IMR-90 (cell line): ENCODE measurements around the gene KIF25. TPM values are rescaled to one million over a fixed set of nuclear protein-coding genes. Genes with fewer than 3 reads are reported as not detected.

ENCODE experiments used
- ATAC-seq: fragments of 200-7000 bp; cut with Tn5 transposase; 2 replicates; pipeline ENCODE4 v1.9.1; 2020; ENCODE audit warnings: low read depth, mild to moderate bottlenecking, moderate library complexity
- BruUV-seq: library from RNA; stranded (reverse); fragments of 400-500 nt; replicated peaks from 2 replicates; lab custom pipeline; 2021; lab: Mats Ljungman, UMichigan
- CTCF ChIA-PET: fragments of 300-600 bp; formaldehyde crosslinking; extraction: SDS; loops from one replicate; lab custom pipeline; 2021; ENCODE audit warnings: antibody characterized with exemption; lab: Yijun Ruan, JAX
- POLR2A ChIA-PET: fragments of 300-600 bp; sonication (Branson Sonifier 250); formaldehyde crosslinking; loops from one replicate; lab custom pipeline; 2022; ENCODE audit warnings: antibody characterized with exemption; ENCODE audit not compliant: unreplicated experiment; lab: Charles Lee
- DNase-seq: peaks from one replicate; pipeline ENCODE4 v3.0.0; 2013
- H2AFZ ChIP-seq: replicated peaks from 2 replicates; pipeline ENCODE3; 2013; ENCODE audit warnings: low read length, mild to moderate bottlenecking; ENCODE audit not compliant: poor library complexity
- H2AK5ac ChIP-seq: 2 replicates; pipeline ENCODE4 v1.6.1; 2013; ENCODE audit warnings: low read depth, low read length, inconsistent platforms
- H2AK9ac ChIP-seq: replicated peaks from 2 replicates; pipeline ENCODE3; 2013; ENCODE audit warnings: mild to moderate bottlenecking, low read depth, low read length, moderate library complexity; ENCODE audit not compliant: poor library complexity
- H2BK120ac ChIP-seq: 2 replicates; pipeline ENCODE4 v1.6.1; 2013; ENCODE audit warnings: low read depth, low read length, inconsistent platforms
- H2BK15ac ChIP-seq: 3 replicates; pipeline ENCODE4 v1.6.1; 2013; ENCODE audit warnings: low read depth, low read length, inconsistent platforms
- H2BK20ac ChIP-seq: 2 replicates; pipeline ENCODE4 v1.6.1; 2013; ENCODE audit warnings: low read depth, mild to moderate bottlenecking, inconsistent platforms, low read length, moderate library complexity
- H2BK5ac ChIP-seq: 2 replicates; pipeline ENCODE4 v1.6.1; 2013; ENCODE audit warnings: mild to moderate bottlenecking, low read depth, low read length, inconsistent platforms; ENCODE audit not compliant: poor library complexity, severe bottlenecking
- H3K14ac ChIP-seq: replicated peaks from 2 replicates; pipeline ENCODE4 v1.6.1; 2013; ENCODE audit warnings: low read depth, low read length, inconsistent platforms
- H3K18ac ChIP-seq: 2 replicates; pipeline ENCODE4 v1.6.1; 2013; ENCODE audit warnings: low read depth, low read length, control low read depth
- H3K23ac ChIP-seq: 2 replicates; pipeline ENCODE4 v1.6.1; 2013; ENCODE audit warnings: low read depth, low read length, inconsistent platforms
- H3K27ac ChIP-seq: 2 replicates; pipeline ENCODE4 v1.5.1; 2013; ENCODE audit warnings: mild to moderate bottlenecking, control low read depth, low read length; ENCODE audit not compliant: insufficient read depth
- H3K27me3 ChIP-seq: 2 replicates; pipeline ENCODE4 v1.6.1; 2013; ENCODE audit warnings: low read length; ENCODE audit not compliant: control insufficient read depth, insufficient read depth
- H3K36me3 ChIP-seq: 2 replicates; pipeline ENCODE4 v1.6.1; 2013; ENCODE audit warnings: low read length, mixed read lengths; ENCODE audit not compliant: control insufficient read depth, insufficient read depth
- H3K4ac ChIP-seq: 2 replicates; pipeline ENCODE4 v1.6.1; 2013; ENCODE audit warnings: low read depth, low read length, inconsistent platforms
- H3K4me1 ChIP-seq: 2 replicates; pipeline ENCODE4 v1.6.1; 2013; ENCODE audit warnings: low read length, mixed read lengths; ENCODE audit not compliant: control insufficient read depth, insufficient read depth
- H3K4me2 ChIP-seq: 2 replicates; pipeline ENCODE4 v1.6.1; 2013; ENCODE audit warnings: low read depth, mild to moderate bottlenecking, control low read depth, low read length, moderate library complexity
- H3K4me3 ChIP-seq: 2 replicates; pipeline ENCODE4 v1.5.1; 2013; ENCODE audit warnings: low read depth, mild to moderate bottlenecking, control low read depth, low read length, moderate library complexity; ENCODE audit not compliant: insufficient read depth
- H3K56ac ChIP-seq: 2 replicates; pipeline ENCODE4 v1.6.1; 2013; ENCODE audit warnings: low read length, inconsistent platforms; ENCODE audit not compliant: insufficient read depth; ENCODE audit errors: extremely low read depth
- H3K79me1 ChIP-seq, 2 experiments: 2 replicates each; pipeline ENCODE4 v1.6.1; 2013; ENCODE audit warnings: low read length in 2 of 2, inconsistent platforms in 1 of 2, low read depth in 1 of 2
- H3K9ac ChIP-seq: 2 replicates; pipeline ENCODE4 v1.6.1; 2013; ENCODE audit warnings: low read depth, low read length, control low read depth
- H3K9me1 ChIP-seq: 2 replicates; pipeline ENCODE4 v1.6.1; 2013; ENCODE audit warnings: low read length, inconsistent platforms; ENCODE audit not compliant: insufficient read depth
- H3K9me3 ChIP-seq: 2 replicates; pipeline ENCODE4 v1.6.1; 2013; ENCODE audit warnings: low read length; ENCODE audit not compliant: control insufficient read depth, insufficient read depth
- H4K20me1 ChIP-seq: 2 replicates; pipeline ENCODE4 v1.6.1; 2013; ENCODE audit warnings: low read length, inconsistent platforms; ENCODE audit not compliant: insufficient read depth
- H4K5ac ChIP-seq: 2 replicates; pipeline ENCODE4 v1.6.1; 2013; ENCODE audit warnings: mild to moderate bottlenecking, low read depth, low read length, control low read depth
- H4K8ac ChIP-seq, 2 experiments: 2 replicates each; pipeline ENCODE4 v1.6.1; 2013; ENCODE audit warnings: low read depth in 2 of 2, low read length in 2 of 2, control low read depth in 1 of 2, inconsistent platforms in 1 of 2
- H4K91ac ChIP-seq: 2 replicates; pipeline ENCODE4 v1.6.1; 2013; ENCODE audit warnings: low read depth, low read length, inconsistent platforms; ENCODE audit not compliant: insufficient read depth
- CEBPB ChIP-seq: IDR thresholded peaks from 2 replicates; pipeline ENCODE4 v1.6.1; 2012; ENCODE audit warnings: low read depth, low read length, improper control_type of control experiment
- CHD1 ChIP-seq: IDR thresholded peaks from 2 replicates; pipeline ENCODE4 v1.6.1; 2012; ENCODE audit warnings: low read depth, low read length, improper control_type of control experiment
- FOS ChIP-seq: fragments of 150-350 bp; IDR thresholded peaks from 2 replicates; pipeline ENCODE4 v1.6.1; 2016; ENCODE audit warnings: low read depth, low read length
- MAFK ChIP-seq: IDR thresholded peaks from 2 replicates; pipeline ENCODE4 v1.6.1; 2012; ENCODE audit warnings: low read depth, low read length, improper control_type of control experiment
- MAZ ChIP-seq: IDR thresholded peaks from 2 replicates; pipeline ENCODE4 v1.6.1; 2012; ENCODE audit warnings: low read depth, mild to moderate bottlenecking, low read length, improper control_type of control experiment, moderate library complexity, borderline replicate concordance
- MXI1 ChIP-seq: IDR thresholded peaks from 2 replicates; pipeline ENCODE4 v1.6.1; 2012; ENCODE audit warnings: low read depth, mild to moderate bottlenecking, low read length, moderate library complexity, borderline replicate concordance
- NFE2L2 ChIP-seq: fragments of 150-350 bp; IDR thresholded peaks from 2 replicates; pipeline ENCODE4 v1.6.1; 2016; ENCODE audit warnings: low read depth, mild to moderate bottlenecking, low read length
- POLR2A ChIP-seq: IDR thresholded peaks from 2 replicates; pipeline ENCODE4 v1.6.1; 2012; ENCODE audit warnings: mild to moderate bottlenecking, low read depth, low read length
- RAD21 ChIP-seq: IDR thresholded peaks from 2 replicates; pipeline ENCODE4 v1.6.1; 2012; ENCODE audit warnings: low read length, improper control_type of control experiment
- RFX5 ChIP-seq: IDR thresholded peaks from 2 replicates; pipeline ENCODE4 v1.8.0; 2012; ENCODE audit warnings: low read depth, mild to moderate bottlenecking, low read length, moderate library complexity
- SMC3 ChIP-seq: fragments of 150-350 bp; IDR thresholded peaks from 2 replicates; pipeline ENCODE4 v1.6.1; 2016; ENCODE audit warnings: low read depth, mild to moderate bottlenecking, antibody characterized with exemption, low read length, moderate library complexity
- USF2 ChIP-seq: fragments of 150-350 bp; IDR thresholded peaks from 2 replicates; pipeline ENCODE4 v1.6.1; 2017; ENCODE audit warnings: mild to moderate bottlenecking, antibody characterized with exemption, low read length, low read depth
- WGBS, 2 experiments: methylation state at CpG; one replicate each; pipeline versions ENCODE4 v1.1.5 to v1.1.7; 2013; ENCODE audit warnings: missing lambda C conversion rate in 2 of 2; ENCODE audit not compliant: insufficient read length in 1 of 2; ENCODE audit errors: extremely low coverage in 2 of 2; 5-methylcytosine and 5-hydroxymethylcytosine counted together
- dilution Hi-C: fragments of 300-500 bp; cut with HindIII; formaldehyde crosslinking; loops from one replicate; pipeline ENCODE4 v1.14.3; 2018; ENCODE audit warnings: low sequenced_read_pairs; ENCODE audit not compliant: unreplicated experiment
- in situ Hi-C: fragments of 300-500 bp; cut with MboI; formaldehyde crosslinking; loops from 3 replicates; pipeline ENCODE4 v1.14.3; 2019; ENCODE audit warnings: low sequenced_read_pairs, inconsistent platforms, mixed read lengths
- intact Hi-C: fragments of 100-400 bp; cut with micrococcal nuclease; formaldehyde crosslinking; loops from 2 replicates; pipeline ENCODE4 v1.10.0; 2022
- polyA plus RNA-seq, 3 experiments: library from polyadenylated mRNA; depleted of rRNA; stranded (reverse); fragments of >200 nt; gene quantifications; 2 replicates each; pipeline ENCODE4 v1.2.3, GENCODE V29; 2012; ENCODE audit warnings: low replicate concordance in 1 of 3
- total RNA-seq: library from RNA; depleted of rRNA; stranded (reverse); fragments of >200 nt; gene quantifications from 2 replicates; pipeline ENCODE4 v1.2.3, GENCODE V29; 2012

KIF25 gene
- total and polyA plus RNA-seq, 2 of the 4 experiments (the other 2 are of a cell fraction): not detected

GRCh38 chr6:168004945-168005344 is 7.5 kb downstream of the KIF25 start:
- H4K5ac ChIP-seq: no peak overlapping the region
- no TSS peak for BruUV-seq

More at GRCh38 chr6:168004945-168005344, 7.5 kb downstream of the KIF25 start:
- ChIA-PET CTCF (no interaction called here), POLR2A (no interaction called here)
- Histone ChIP-seq H3K4me3 (no peak overlapping the region), H2BK15ac (no peak overlapping the region), H2AFZ (no peak overlapping the region), H3K27me3 (peaks cover 5% of the 10 kb centered on the region), H3K27ac (no peak overlapping the region), H4K20me1 (no peaks in the 10 kb centered on the region), H3K56ac (no peak overlapping the region), H2BK120ac (no peak overlapping the region), H3K23ac (no peak overlapping the region), H2BK20ac (no peak overlapping the region), H4K8ac (no peak overlapping the region), H4K91ac (no peak overlapping the region), H3K4me2 (no peak overlapping the region), H3K9me3 (no peaks in the 10 kb centered on the region), H2AK9ac (no peak overlapping the region), H3K14ac (no peak overlapping the region), H3K79me1 (no peaks in the 10 kb centered on the region), H3K9ac (no peak overlapping the region), H3K36me3 (no peaks in the 10 kb centered on the region), H3K9me1 (0 out of 2 replicates have a peak, but pooled peaks cover 3% of the 10 kb centered on the region), H2AK5ac (peak overlapping the region; percentile 19; the same call in 1 of the 2 replicates), H3K4me1 (no peaks in the 10 kb centered on the region), H2BK5ac (no peak overlapping the region), H3K4ac (0 out of 2 replicates have a peak overlapping the region, but pooled peaks have one; percentile 15), H3K18ac (no peak overlapping the region)
- ATAC-seq (no peak), DNase-seq (no peak)
- TF ChIP-seq RFX5: no peak
- TF ChIP-seq SMC3: no peak
- TF ChIP-seq FOS: no peak
- no peak for TF ChIP-seq USF2
- no peak for TF ChIP-seq MAFK
- no peak for TF ChIP-seq RAD21
- TF ChIP-seq NFE2L2: no peak
- TF ChIP-seq CHD1: no peak
- TF ChIP-seq MAZ: no peak
- TF ChIP-seq POLR2A: no peak
- TF ChIP-seq CEBPB: no peak
- no peak for TF ChIP-seq MXI1
- intact Hi-C loops: no loop called here
- WGBS, 2 experiments: 100% methylated on average over 2 of the region's 11 CpGs; no CpG with 5 or more reads in 1 of the 2 experiments
- dilution Hi-C loops: no loop called here
- in situ Hi-C loops: no loop called here
